ENCODE data around the gene GNG7.

- TF ChIP-seq POLR2A (IDR thresholded peaks at IDR 0.05; ENCODE audit: low read depth, low read length), result no peak
- TF ChIP-seq POLR2AphosphoS5 (IDR thresholded peaks at IDR 0.05; ENCODE audit: low read depth, low read length), result no peak
- TF ChIP-seq TAF1 (IDR thresholded peaks at IDR 0.05; ENCODE audit: borderline replicate concordance, low read depth, low read length), result no peak
These were observed 72.8 kb downstream of the GNG7 start for GRCh38 chr19:2629491-2630351.
